ENCODE measurements around the gene FIGN. TPM values are rescaled to one million over a fixed set of nuclear protein-coding genes. Genes with fewer than 3 reads are reported as not detected.

The FIGN gene
- total RNA-seq, 1 donor from 2014 or later, result 5.8 TPM

GRCh38 chr2:163673522-163673921, 62.3 kb downstream of the FIGN start:
- ATAC-seq, result no peak
- intact Hi-C loops (cut with DNase I), result no loop called here
- H3K27ac ChIP-seq, result no peak overlapping the region
- no peaks in the 10 kb centered on the region for H3K9me3 ChIP-seq
- DNase-seq, result no peak
- H3K36me3 ChIP-seq, result no peaks in the 10 kb centered on the region
- no peak for TF ChIP-seq CTCF (IDR thresholded peaks at IDR 0.05)
- H3K4me1 ChIP-seq, result no peaks in the 10 kb centered on the region
- H3K27me3 ChIP-seq (ENCODE audit: low read depth), result no peaks in the 10 kb centered on the region
- H3K4me3 ChIP-seq, result no peak overlapping the region

DNA sequence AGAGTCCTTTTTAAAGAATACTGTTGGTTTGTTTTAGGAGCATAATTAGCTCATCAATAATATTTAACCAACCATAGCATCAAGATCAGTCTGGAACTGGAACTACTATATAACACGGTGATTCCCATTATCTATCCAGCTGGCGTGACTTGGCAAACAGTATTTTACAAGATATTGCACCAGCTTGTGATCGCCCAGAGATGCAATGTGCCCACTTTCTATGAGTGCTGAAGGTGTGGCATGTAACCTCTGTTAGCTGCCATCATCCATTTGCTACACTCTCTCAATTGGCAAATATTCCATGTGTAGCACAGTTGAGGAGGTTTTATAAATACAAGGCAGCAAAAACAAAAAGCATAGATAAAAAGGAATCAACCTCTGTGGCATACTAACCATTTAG, 64.9 kb downstream of the FIGN start:
- intact Hi-C loops (cut with DNase I), result no loop called here
- H3K27me3 ChIP-seq (ENCODE audit: low read depth), result no peaks in the 10 kb centered on the region
- H3K27ac ChIP-seq, result no peak overlapping the region
- no peaks in the 10 kb centered on the region for H3K9me3 ChIP-seq
- no peak for TF ChIP-seq CTCF (IDR thresholded peaks at IDR 0.05)
- no peaks in the 10 kb centered on the region for H3K36me3 ChIP-seq
- DNase-seq (no peak), ATAC-seq (no peak)
- H3K4me3 ChIP-seq, result no peak overlapping the region
- H3K4me1 ChIP-seq, result no peaks in the 10 kb centered on the region

DNA sequence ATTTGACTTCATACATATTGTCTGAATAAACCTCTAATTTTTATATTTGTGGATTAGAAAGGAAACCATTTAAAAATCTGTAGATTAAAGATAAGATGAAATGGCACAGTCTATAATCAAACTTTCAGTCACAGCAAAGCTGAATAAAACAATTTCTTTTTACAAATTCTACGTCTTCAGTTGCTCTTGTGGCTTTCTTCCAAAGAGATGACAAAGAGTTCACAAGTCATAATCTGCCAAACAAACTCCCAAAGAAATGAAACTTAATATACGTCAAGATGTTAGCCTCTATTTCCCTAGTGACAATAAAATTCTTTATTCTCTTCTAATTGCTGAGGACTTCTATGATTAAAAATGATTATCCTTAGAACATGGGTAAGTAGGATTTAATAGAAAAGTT, 66.3 kb downstream of the FIGN start:
- Histone ChIP-seq H3K4me3 (no peak overlapping the region), H3K36me3 (no peaks in the 10 kb centered on the region), H3K27me3 (ENCODE audit: low read depth) (no peaks in the 10 kb centered on the region), H3K27ac (no peak overlapping the region), H3K9me3 (no peaks in the 10 kb centered on the region), H3K4me1 (no peaks in the 10 kb centered on the region)
- TF ChIP-seq CTCF (IDR thresholded peaks at IDR 0.05), result no peak
- ATAC-seq (no peak), DNase-seq (no peak)
- intact Hi-C loops (cut with DNase I), result no loop called here

DNA sequence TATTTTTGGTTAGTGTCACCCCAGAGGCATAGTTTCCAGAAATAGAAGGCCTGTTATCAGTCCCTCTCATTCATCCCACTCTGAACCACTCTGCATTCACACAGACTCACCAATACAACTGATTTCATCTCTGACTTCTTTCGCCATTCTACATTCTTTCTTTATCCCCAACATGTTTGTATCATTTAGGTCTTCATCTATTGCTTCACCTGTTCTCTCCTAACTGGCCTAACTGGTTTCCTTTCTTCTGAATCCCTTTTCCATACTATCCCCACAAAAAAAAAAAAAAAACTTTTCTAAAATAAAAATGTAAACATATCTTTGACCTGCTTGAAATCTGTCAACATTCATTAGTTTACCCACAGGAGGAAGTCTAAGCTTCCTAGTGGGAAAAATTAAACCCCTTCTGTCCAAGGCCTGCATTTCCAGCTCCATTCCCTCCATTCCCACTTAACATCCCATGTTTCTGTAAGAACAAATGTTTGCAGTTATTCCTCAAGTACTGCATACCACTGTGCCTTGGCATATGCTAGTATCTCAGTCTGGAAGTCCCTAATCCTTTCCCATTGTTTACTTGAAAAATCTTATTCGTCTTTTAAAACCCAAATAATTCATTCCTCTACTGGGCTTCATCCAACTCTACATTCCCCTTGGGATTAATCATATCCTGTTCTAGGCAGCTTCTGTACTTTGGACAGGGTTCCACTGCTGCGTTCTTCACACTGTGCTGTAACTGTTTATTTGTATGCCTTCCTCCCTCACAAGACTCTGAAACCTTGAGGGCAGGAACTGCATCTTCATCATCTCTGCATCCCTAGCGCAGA, 68.5 kb downstream of the FIGN start:
- ATAC-seq (peak; percentile 43 to 55), DNase-seq (no peak)
- Histone ChIP-seq H3K36me3 (no peaks in the 10 kb centered on the region), H3K27ac (no peak overlapping the region), H3K9me3 (no peaks in the 10 kb centered on the region), H3K4me3 (no peak overlapping the region), H3K4me1 (no peaks in the 10 kb centered on the region), H3K27me3 (ENCODE audit: low read depth) (no peaks in the 10 kb centered on the region)
- TF ChIP-seq CTCF (IDR thresholded peaks at IDR 0.05), result no peak
- intact Hi-C loops (cut with DNase I), result no loop called here

- H3K9me3 ChIP-seq, result no peaks in the 10 kb centered on the region
- intact Hi-C loops (cut with DNase I), result no loop called here
- DNase-seq, result no peak
- no peaks in the 10 kb centered on the region for H3K4me1 ChIP-seq
- no peak for TF ChIP-seq CTCF (IDR thresholded peaks at IDR 0.05)
- no peaks in the 10 kb centered on the region for H3K36me3 ChIP-seq
- no peak overlapping the region for H3K27ac ChIP-seq
- no peak overlapping the region for H3K4me3 ChIP-seq
- no peaks in the 10 kb centered on the region for H3K27me3 ChIP-seq (ENCODE audit: low read depth)
- no peak for ATAC-seq
Measured at GRCh38 chr2:163665817-163666216, 70.0 kb downstream of the FIGN start.
